Endometrial microvascular endothelial cells (primary cell): ENCODE results near the gene POU2F1. TPM values are rescaled to one million over a fixed set of nuclear protein-coding genes. Genes with fewer than 3 reads are reported as not detected.
"Not testable (repeated sequence)": the region's sequence is repeated elsewhere in the genome, so short reads cannot be mapped to it uniquely, and the experiment has no call there.

Experiments used
- in situ Hi-C: cut with HindIII; loops from 2 replicates; pipeline ENCODE4 v1.10.0; 2017; ENCODE audit warnings: low sequenced_read_pairs, low pct_unique_long_range_greater_than_20kb; ENCODE audit errors: inconsistent ontology term
- total RNA-seq: library from RNA; depleted of rRNA; stranded (reverse); fragments of >200 nt; gene quantifications from one replicate; pipeline ENCODE4 v1.2.3, GENCODE V29; 2015; ENCODE audit errors: inconsistent ontology term

The POU2F1 gene
- total RNA-seq, 1 donor from 2014 or later, result 1.9 TPM

DNA sequence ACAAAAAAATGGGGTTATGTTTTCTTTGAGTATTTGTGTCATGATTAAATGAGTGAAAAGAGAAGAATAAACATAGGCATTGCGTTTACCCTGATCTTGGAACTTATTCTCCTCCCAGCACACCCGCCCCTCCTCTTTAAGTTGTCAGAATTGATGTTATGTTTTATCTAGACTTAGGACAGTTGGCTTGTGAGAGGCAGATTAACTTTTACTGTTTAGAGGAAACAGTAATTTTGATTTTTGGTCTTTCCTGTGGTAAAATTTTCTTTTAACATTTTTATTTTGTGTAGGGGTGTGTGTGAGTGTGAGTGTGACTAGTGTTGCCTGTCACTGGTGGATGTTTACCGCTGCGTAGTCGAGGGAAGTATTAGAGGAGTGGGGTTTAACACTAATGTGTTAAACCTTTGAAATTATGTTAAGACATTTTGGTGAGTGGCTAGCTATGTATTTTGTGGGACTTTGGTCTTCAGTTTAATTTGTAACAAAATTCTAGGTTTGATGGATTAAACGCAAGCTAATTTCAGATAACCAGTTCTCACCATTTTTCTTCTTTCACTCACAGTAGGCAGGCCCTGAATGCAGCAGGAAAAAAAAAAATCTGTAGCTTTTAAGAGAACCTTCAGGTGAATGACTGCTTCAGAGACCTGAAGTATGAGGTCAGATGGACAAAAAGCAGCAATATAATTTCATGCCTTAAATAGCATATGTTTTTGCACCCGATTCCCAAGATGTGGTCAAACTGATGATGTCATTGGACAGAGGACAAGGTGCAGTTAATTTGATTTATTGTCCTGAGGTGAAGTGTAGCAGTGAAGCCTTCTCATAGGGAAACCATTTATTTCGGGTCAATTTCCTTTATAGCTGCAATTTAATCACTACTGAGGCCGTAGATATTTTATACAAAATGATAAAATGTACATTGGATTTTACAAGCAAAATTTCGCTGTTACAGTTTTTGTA, 2.7 kb downstream of the POU2F1 start:
- in situ Hi-C loops, result no loop called here

DNA sequence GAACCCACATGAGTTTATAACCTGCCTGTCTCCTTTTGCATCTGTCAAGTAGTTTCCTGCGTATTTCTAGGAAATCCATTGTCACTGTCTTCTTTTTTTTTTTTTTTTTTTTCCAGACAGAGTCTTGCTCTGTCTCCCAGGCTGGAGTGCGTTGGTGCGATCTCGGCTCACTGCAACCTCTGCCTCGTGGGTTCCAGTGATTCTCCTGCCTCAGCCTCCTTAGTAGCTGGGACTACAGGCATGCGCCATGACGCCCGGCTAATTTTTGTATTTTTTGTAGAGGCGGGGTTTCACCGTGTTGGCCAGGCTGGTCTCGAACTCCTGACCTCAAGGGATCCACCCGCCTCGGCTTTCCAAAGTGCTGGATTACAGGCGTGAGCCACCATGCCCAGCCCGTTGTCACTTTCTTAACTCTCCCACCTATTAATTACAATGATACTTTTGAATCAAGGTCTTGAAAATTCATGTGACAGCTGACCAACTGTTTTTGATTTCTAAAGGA, 4.1 kb downstream of the POU2F1 start:
- in situ Hi-C loops, result not testable (repeated sequence)

DNA sequence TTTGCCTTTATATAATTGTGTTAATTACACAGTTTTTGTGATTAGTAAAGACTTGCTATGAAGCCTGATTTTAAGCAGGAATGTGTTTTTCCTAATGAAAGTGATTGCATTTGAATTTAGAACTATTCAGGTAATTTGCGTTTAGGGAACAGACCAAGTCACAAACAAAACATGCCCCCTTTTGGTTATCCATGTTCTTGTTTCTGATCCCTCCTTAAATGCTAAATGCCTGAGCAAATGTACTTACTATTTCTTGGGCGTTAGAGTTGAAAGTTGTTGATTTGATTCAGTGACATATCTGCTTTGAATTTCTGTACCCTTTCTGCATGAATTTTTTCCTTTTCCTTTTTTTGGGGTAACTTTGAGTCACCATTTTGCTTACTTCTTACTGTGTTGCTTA, 5.2 kb downstream of the POU2F1 start:
- in situ Hi-C loops, result no loop called here

DNA sequence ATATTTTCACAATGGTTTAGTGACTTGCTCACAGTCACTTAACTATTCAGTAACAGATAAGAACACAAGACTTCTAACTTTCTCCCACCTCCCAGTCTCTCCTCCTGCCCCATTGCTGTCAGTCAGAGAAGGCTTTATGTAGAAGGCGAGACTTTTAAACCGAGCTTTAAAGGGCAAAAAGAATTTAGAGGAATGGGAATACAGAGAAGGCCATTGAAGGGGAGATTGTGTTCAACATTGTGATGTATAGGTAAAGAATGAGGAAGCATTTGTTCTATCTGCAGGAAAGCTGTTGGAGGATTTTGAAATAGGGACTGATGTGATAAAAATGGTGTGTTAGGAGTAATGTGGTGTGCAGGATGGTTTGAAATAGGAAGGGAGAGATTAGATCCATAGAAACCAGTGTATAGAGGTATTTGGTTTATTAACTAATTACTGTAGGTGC, 7.3 kb downstream of the POU2F1 start:
- in situ Hi-C loops, result no loop called here

DNA sequence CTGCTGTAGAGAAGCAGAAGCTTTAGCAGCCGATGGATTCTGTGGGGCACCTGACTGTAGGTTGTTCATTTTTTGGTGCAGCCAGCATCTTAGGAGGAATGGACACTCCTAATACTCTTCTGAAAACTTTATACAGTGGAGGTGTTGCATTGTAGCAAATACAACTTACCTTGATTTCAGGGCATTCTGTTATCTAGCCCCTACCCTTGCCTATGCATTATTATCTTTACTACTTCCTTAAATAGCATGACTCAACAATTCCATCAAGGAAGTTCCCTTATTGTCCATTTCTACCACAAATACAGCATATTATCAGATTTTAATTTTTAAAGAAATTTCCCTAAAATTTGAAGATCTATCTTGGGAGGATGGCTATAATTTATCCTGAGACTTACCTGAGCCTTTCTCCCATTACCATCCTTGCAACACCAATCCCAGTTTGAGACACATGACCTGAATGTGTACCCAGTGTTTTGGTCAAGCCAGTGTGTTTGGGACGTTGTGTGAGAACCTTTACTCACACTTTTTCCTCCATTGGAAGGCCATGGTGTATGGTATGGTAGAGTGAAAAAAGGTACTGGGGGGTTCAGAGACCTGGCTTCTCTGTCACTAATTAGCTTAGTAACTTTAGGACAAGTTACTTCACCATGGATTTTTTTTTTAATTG, 9.2 kb downstream of the POU2F1 start:
- in situ Hi-C loops, result no loop called here

DNA sequence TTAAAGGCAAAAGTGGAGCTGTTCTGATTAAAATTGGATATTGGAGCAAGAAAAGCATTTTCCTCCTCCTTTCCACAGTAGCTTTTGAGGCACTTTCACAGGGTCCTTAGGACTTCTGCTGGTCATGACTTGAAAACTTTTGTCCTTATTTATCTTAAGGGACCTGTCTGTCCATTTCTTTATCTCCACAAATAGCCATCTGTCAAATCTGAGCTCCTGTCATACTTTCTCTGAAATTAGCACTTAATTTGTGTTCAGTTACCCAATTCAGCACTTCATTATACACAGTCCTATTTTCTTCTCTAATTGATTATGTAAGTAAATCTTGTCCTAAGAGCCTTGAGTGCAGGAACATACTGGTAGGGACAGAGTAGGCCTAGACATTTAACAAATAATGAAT, 9.8 kb downstream of the POU2F1 start:
- in situ Hi-C loops, result no loop called here

DNA sequence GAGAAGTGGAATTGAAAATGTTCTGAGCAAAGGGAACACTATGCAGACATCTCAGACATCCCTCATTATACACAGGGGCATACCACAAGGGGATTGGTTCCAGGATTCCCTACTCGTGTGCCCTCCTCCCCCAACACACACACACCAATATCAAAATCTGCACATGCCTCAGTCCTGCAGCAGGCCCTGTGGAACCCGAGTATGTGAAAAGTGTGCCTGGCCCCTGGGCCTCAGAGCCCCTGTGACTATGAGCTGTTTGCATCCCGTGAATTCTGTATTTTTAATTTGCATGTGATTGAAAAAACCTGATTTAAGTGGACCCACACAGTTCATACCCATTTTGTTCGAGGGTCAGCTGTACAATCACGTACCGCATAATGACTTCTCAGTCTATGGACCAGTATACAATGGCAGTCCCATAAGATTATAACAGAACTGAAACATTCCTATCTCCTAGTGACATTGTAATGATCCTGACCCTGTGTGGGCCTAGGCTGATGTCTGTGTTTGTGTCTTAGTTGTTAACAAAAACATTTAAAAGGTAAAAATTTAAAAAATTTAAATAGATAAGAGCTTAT, 11.3 kb downstream of the POU2F1 start:
- in situ Hi-C loops, result no loop called here

DNA sequence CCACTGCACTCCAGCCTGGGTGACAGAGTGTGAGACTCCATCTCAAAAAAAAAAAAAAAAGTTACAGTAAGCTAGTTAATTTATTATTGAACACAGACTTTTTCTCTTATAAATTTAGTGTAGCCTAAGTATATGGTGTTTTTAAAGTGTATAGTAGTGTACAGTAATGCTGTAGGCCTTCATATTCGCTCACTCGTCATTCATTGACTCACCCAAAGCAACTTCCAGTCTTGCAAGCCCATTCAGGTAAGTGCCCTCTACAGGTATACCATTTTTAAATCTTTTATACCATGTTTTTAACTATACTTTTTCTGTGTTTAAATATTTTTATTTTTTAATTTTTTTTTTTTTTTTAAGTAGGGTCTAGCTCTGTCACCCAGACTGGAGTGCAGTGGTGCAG, 12.1 kb downstream of the POU2F1 start:
- in situ Hi-C loops, result no loop called here

DNA sequence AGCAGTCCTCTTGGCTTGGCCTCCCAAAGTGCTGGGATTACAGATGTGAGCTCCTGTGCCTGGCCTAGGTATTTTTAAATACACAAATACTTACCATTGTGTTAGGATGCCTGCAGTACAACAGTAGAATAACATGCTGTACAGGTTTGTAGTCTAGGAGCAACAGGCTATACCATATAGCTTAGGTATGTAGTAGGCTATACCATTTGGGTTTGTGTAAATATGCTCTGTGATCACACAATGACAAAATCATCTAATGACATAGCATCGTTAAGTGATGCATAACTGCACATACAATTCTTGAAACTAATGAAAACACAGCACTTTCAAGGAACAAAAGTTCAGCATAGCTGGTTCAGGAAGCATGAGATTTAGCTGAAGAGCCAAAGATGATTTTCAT, 12.7 kb downstream of the POU2F1 start:
- in situ Hi-C loops, result no loop called here

DNA sequence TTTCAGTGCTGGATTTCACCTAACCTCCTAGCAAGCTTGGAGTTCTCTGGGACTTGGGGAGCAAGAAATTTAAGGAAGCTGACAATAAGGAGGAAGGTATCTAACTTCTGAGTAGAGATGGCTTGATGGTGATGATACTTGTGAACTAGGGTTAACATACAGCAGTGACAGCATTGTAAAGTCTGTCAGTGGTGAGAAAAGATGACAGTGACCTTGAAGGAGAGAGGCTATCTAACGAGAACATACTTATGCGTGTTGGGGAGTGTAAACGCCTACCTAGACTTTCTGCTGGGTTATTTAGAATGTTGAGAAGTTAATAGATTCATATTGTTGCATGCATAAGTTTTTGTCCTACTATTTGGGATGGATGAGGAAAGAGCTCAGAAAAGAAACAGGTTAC, 16.3 kb downstream of the POU2F1 start:
- in situ Hi-C loops, result no loop called here

DNA sequence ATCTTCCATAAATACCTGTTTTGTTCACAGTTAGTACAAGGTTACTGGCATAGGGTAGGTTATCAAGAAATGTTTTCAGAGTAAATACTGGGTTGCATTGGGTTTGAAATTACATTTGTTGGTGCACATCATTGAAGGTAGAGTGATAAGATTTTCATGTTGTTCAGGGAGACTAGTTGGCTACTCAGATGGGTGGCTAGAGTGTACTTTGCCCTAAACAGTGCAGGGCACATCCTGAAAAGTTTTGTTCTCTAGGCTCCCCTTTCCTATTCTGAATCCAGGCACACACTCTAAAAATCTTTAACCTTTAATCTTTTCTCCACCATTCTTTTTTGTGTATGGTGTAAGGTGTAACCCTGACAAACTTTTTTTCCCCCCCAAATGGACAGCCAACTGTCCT, 18.0 kb downstream of the POU2F1 start:
- in situ Hi-C loops, result no loop called here

DNA sequence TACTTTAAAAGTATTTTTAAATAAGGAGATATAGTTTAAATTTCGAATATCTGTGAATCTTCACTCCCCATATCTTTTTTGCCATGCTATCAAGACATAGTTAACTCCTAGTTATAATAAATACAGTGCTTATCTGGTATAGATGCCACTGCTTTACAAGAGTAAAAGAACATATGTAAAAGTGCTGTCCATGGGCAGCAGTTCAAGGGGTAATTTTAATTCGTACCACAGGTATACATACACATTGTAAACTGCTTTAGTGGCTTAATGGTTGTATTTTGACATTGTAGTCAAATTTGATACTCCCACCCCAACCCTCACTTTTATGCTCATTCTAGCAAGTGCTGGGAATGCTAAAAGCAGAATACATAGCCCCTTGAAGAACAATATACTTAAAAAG, 18.6 kb downstream of the POU2F1 start:
- in situ Hi-C loops, result no loop called here

DNA sequence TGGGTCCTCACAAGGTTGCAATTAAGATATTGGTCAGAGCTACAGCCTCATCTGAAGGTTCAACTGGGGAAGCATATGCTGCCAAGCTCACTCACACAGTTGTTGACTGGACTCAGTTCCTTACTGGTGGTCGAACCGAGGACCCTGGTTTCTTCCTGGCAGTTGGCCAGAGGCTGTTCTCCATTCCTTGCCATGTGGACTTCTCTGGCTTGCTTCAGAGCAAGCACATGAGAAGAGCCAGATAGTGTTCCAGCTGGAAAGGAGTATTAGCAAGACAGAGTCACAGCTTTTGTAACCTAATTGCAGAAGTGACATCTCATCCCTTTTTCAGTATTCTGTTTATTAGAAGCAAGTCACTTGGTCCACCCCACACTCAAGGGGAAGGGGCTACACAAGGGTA, 23.6 kb downstream of the POU2F1 start:
- in situ Hi-C loops, result no loop called here

DNA sequence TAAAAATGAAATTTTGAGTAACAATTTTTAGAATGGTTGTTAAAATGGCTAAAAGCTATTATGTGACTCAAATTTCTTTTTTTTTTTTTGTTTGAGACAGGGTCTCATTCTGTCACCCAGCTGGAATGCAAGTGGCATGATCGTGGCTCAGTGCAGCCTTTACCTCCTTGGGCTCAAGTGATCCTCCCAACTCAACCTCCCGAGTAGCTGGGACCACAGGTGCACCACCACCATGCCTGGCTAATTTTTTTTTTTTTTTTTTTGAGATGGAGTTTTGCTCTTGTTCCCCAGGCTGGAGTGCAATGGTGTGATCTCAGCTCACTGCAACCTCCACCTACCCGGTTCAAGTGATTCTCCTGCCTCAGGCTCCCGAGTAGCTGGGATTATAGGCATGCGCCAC, 24.5 kb downstream of the POU2F1 start:
- in situ Hi-C loops, result not testable (repeated sequence)

DNA sequence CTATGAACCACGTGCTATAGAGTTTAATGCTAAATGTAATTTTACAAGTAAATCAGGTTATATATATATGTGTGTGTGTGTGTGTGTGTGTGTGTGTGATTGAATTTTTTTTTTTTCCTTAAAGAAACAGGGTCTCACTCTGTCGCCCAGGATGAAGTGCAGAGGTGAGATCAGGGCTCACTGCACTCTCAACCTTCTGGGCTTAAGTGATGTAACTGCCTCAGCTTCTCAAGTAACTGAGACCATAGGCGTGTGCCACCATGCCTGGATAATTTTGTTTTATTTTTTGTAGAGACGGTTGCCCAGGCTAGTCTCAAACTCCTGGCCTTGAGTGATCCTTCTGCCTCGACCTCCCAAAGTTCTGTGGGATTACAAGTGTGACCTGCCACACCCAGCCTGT, 26.3 kb downstream of the POU2F1 start:
- in situ Hi-C loops, result no loop called here

DNA sequence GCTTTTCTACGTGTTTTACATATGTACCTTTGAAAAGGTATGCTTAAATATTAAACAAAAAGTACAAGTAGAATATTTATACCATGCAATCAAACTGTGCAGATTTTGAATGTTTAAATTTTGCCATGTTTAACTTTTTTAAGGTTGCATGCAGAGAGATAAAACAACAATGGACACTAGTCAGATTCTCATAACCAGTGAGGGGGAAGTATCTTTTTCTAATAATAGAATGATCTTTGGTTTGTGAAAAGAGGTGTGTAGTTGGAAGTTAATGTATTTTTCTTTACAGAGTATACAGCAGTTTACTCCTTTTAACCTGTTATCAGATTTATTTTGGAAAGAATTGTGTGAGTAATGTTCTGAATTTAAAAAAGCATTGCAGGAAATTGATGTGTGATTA, 27.1 kb downstream of the POU2F1 start:
- in situ Hi-C loops, result no loop called here

DNA sequence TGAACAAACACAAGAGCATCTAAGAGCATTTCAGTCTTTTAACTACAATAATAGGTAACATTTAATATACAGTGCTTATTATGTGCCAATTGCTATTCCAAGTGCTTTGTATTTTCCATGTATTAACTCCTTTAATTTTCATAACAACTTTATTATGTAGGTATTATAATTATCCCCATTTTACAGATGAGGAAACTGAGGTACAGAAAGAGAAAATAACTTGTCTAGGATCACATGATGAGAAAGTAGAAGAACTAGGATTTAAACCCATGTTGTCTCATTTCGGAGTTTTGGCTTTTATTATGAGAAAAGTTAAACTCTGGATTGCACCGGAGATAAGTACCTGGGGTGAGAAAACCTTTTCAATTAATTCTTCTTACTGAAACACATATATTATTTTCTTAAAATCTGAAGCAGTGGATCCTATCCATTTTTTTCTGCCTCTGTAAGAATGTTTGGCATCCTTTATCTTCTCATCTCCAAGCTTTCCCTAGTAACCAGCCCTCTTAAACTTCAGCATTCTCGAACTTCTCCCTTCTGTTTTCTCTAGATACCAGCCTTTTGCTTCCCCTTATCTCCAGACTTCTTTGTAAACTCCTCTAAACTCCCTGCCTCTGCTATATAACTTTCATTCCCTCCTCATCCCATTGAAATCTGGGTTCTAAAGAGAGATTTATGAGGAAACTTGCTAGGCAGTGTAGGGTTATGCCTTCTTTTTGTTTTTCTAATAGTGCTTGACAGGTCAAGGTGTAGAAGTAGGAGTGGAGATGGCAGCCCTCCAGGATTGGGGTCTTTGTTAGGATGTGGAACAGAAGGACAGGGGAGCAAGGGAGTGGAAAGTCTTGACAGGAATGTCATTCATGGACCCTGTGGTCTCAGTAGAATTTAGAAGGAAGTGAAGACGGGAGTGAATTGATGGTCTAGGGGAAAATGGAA, 28.3 kb downstream of the POU2F1 start:
- in situ Hi-C loops, result no loop called here

DNA sequence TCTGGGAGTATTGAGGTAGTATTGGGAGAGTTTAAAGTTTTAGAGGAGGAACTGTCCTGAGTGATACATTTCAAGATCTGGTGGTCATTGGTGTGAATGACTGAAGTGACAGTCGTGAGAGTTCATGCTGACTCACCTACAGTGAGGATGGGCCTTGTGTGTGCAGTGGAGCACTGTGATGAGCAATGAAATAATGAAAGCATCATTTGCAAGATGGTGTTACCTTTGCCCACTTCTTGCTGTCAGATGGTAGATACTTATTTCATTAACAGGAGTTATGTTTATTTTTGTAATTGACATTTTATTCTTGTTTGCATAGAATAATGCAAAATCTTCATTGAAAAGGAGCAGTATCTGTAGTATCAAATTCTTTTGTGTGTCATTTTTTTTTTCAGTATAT, 29.0 kb downstream of the POU2F1 start:
- in situ Hi-C loops, result no loop called here

DNA sequence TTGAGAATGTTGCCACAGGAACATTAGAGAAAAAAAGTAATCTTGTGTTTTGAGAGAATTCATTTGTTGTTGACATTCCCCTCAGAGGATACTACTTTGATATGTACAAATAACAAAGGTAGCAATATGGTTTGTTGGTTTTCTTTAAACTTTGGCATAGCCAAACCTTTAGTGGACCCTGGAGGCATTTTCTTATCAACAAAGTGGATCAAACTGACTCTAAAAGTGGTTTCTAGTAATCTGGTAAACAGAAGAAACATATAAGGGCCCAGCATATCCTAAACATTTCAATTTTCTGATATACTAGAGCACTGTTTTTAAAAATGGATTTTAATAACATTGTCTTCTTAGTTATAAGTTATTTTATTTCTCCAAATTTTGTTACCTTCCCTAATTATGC, 29.8 kb downstream of the POU2F1 start:
- in situ Hi-C loops, result no loop called here
